ENCODE data around the gene SCGN.

Gene SCGN

GRCh38 chr6:25685896-25686295 lies 33.9 kb downstream of the SCGN start:
- DNase-seq (ENCODE audit: low spot score), result no peak

- DNase-seq (ENCODE audit: low spot score), result no peak
Measured at GRCh38 chr6:25686856-25687255, 34.8 kb downstream of the SCGN start.

GRCh38 chr6:25689966-25690365 lies 38.0 kb downstream of the SCGN start:
- no peak for DNase-seq (ENCODE audit: low spot score)

GRCh38 chr6:25691894-25692293 lies 39.9 kb downstream of the SCGN start:
- no peak for DNase-seq (ENCODE audit: low spot score)

GRCh38 chr6:25692472-25692871 lies 40.5 kb downstream of the SCGN start:
- DNase-seq (ENCODE audit: low spot score), result no peak

- no peak for DNase-seq (ENCODE audit: low spot score)
Measured at GRCh38 chr6:25694366-25694765, 42.4 kb downstream of the SCGN start.

GRCh38 chr6:25695671-25696070 lies 43.7 kb downstream of the SCGN start:
- DNase-seq (ENCODE audit: low spot score), result no peak

- DNase-seq (ENCODE audit: low spot score), result no peak
Measured at GRCh38 chr6:25697537-25698340, 45.7 kb downstream of the SCGN start.

GRCh38 chr6:25698631-25699030 lies 46.6 kb downstream of the SCGN start:
- DNase-seq (ENCODE audit: low spot score), result no peak

- no peak for DNase-seq (ENCODE audit: low spot score)
Measured at GRCh38 chr6:25699649-25700048, 47.6 kb downstream of the SCGN start.

GRCh38 chr6:25700761-25701160 lies 48.7 kb downstream of the SCGN start:
- peak; percentile 33 for DNase-seq (ENCODE audit: low spot score)

GRCh38 chr6:25701807-25702206 lies 49.8 kb downstream of the SCGN start:
- DNase-seq (ENCODE audit: low spot score), result no peak

- no peak for DNase-seq (ENCODE audit: low spot score)
Measured at GRCh38 chr6:25703005-25703404, 51.0 kb downstream of the SCGN start.

- DNase-seq (ENCODE audit: low spot score), result no peak
Measured at GRCh38 chr6:25704001-25704400, 52.0 kb downstream of the SCGN start.

- DNase-seq (ENCODE audit: low spot score), result peak; percentile 22
Measured at GRCh38 chr6:25706314-25707014, 54.4 kb downstream of the SCGN start.

GRCh38 chr6:25709761-25710160 lies 57.7 kb downstream of the SCGN start:
- no peak for DNase-seq (ENCODE audit: low spot score)

GRCh38 chr6:25710287-25710686 lies 58.3 kb downstream of the SCGN start:
- no peak for DNase-seq (ENCODE audit: low spot score)

GRCh38 chr6:25713824-25714223 lies 61.8 kb downstream of the SCGN start:
- DNase-seq (ENCODE audit: low spot score), result no peak

GRCh38 chr6:25714765-25715164 lies 62.8 kb downstream of the SCGN start:
- DNase-seq (ENCODE audit: low spot score), result no peak

- DNase-seq (ENCODE audit: low spot score), result no peak
Measured at GRCh38 chr6:25715794-25716193, 63.8 kb downstream of the SCGN start.

GRCh38 chr6:25717866-25718740 lies 66.1 kb downstream of the SCGN start:
- DNase-seq (ENCODE audit: low spot score), result peak; percentile 38

- DNase-seq (ENCODE audit: low spot score), result no peak
Measured at GRCh38 chr6:25726122-25726911, 74.3 kb downstream of the SCGN start.
